Astrocyte (in vitro differentiated cells and primary cell): ENCODE data around the gene ERCC5. TPM values are rescaled to one million over a fixed set of nuclear protein-coding genes. Genes with fewer than 3 reads are reported as not detected.

ENCODE experiments used
- DNase-seq: peaks from one replicate; pipeline ENCODE4 v3.0.0-alpha.2; 2010; ENCODE audit warnings: low read depth
- FAIRE-seq: peaks from 2 replicates; lab custom pipeline; 2011; peaks lifted over from hg19 to GRCh38; lab: Jason Lieb, UNC
- H2AFZ ChIP-seq: 2 replicates; pipeline ENCODE4 v1.6.0; 2012; ENCODE audit warnings: low read depth, low read length, inconsistent platforms
- H3K27ac ChIP-seq: 2 replicates; pipeline ENCODE4 v1.5.1; 2011; ENCODE audit warnings: low read depth, low read length, inconsistent platforms
- H3K27me3 ChIP-seq: 2 replicates; pipeline ENCODE4 v1.6.0; 2011; ENCODE audit warnings: low read length, inconsistent platforms; ENCODE audit not compliant: insufficient read depth
- H3K36me3 ChIP-seq: 2 replicates; pipeline ENCODE4 v1.5.1; 2011; ENCODE audit warnings: low read length, inconsistent platforms; ENCODE audit not compliant: insufficient read depth
- H3K4me1 ChIP-seq: 2 replicates; pipeline ENCODE4 v1.5.1; 2011; ENCODE audit warnings: low read length, inconsistent platforms; ENCODE audit not compliant: insufficient read depth
- H3K4me2 ChIP-seq: 2 replicates; pipeline ENCODE4 v1.6.0; 2012; ENCODE audit warnings: low read length, inconsistent platforms
- H3K4me3 ChIP-seq: 2 replicates; pipeline ENCODE4 v1.5.1; 2011; ENCODE audit warnings: low read depth, mild to moderate bottlenecking, low read length, inconsistent platforms; ENCODE audit not compliant: insufficient read depth
- H3K79me2 ChIP-seq: 2 replicates; pipeline ENCODE4 v1.6.0; 2012; ENCODE audit warnings: mild to moderate bottlenecking, low read length, inconsistent platforms; ENCODE audit not compliant: insufficient read depth
- H3K9ac ChIP-seq: 2 replicates; pipeline ENCODE4 v1.6.0; 2012; ENCODE audit warnings: mild to moderate bottlenecking, low read length, inconsistent platforms
- H3K9me3 ChIP-seq: 2 replicates; pipeline ENCODE4 v1.5.1; 2012; ENCODE audit warnings: low read depth, mild to moderate bottlenecking, low read length, inconsistent platforms; ENCODE audit not compliant: insufficient read depth
- H4K20me1 ChIP-seq: 2 replicates; pipeline ENCODE4 v1.6.0; 2012; ENCODE audit warnings: low read length, inconsistent platforms; ENCODE audit not compliant: insufficient read depth
- H3K27ac Mint-ChIP-seq: one replicate; pipeline ENCODE4 v1.8.0; 2021; ENCODE audit warnings: mild to moderate bottlenecking, mixed read lengths; ENCODE audit not compliant: unreplicated experiment
- H3K27me3 Mint-ChIP-seq: one replicate; pipeline ENCODE4 v1.8.0; 2021; ENCODE audit warnings: low read depth, mixed read lengths; ENCODE audit not compliant: unreplicated experiment
- H3K36me3 Mint-ChIP-seq: one replicate; pipeline ENCODE4 v1.8.0; 2021; ENCODE audit warnings: low read depth, mixed read lengths; ENCODE audit not compliant: unreplicated experiment
- H3K4me1 Mint-ChIP-seq: one replicate; pipeline ENCODE4 v1.8.0; 2021; ENCODE audit warnings: low read depth, mixed read lengths; ENCODE audit not compliant: unreplicated experiment
- H3K4me3 Mint-ChIP-seq: one replicate; pipeline ENCODE4 v1.8.0; 2021; ENCODE audit warnings: mild to moderate bottlenecking, moderate library complexity, mixed read lengths; ENCODE audit not compliant: unreplicated experiment
- H3K9me3 Mint-ChIP-seq: one replicate; pipeline ENCODE4 v1.8.0; 2021; ENCODE audit warnings: mild to moderate bottlenecking, mixed read lengths; ENCODE audit not compliant: unreplicated experiment
- CTCF ChIP-seq: IDR thresholded peaks from 2 replicates; pipeline ENCODE4 v1.5.1; 2011; ENCODE audit warnings: low read depth, mild to moderate bottlenecking, inconsistent platforms, low read length, moderate library complexity; ENCODE audit not compliant: insufficient read depth
- EZH2 ChIP-seq: IDR thresholded peaks from 2 replicates; pipeline ENCODE4 v1.6.1; 2012; ENCODE audit warnings: mild to moderate bottlenecking, low read length, inconsistent platforms; ENCODE audit not compliant: insufficient read depth
- total RNA-seq: library from RNA; stranded (reverse); gene quantifications from 2 replicates; pipeline ENCODE4 v1.2.1, GENCODE V29; 2021

ERCC5 gene
- total RNA-seq, 1 donor from 2014 or later, result 42.9 TPM

- no peak for TF ChIP-seq EZH2
- no peak for TF ChIP-seq CTCF
- Mint-ChIP-seq H3K27me3 (no peaks in the 10 kb centered on the region), H3K27ac (no peak overlapping the region), H3K36me3 (peaks cover 12% of the 10 kb centered on the region), H3K4me3 (no peak overlapping the region), H3K4me1 (peaks cover 38% of the 10 kb centered on the region), H3K9me3 (no peaks in the 10 kb centered on the region)
- Histone ChIP-seq H3K27me3 (no peaks in the 10 kb centered on the region), H3K9ac (no peak overlapping the region), H3K9me3 (no peaks in the 10 kb centered on the region), H3K4me2 (no peak overlapping the region), H3K27ac (no peak overlapping the region), H2AFZ (no peak overlapping the region), H3K4me3 (no peak overlapping the region), H3K36me3 (peaks cover 3% of the 10 kb centered on the region), H3K79me2 (peaks cover 68% of the 10 kb centered on the region), H3K4me1 (peaks cover 9% of the 10 kb centered on the region), H4K20me1 (peaks cover 3% of the 10 kb centered on the region)
- DNase-seq (no peak), FAIRE-seq (no peak)
Observed at GRCh38 chr13:102814025-102814607, 31.7 kb upstream of the ERCC5 start.

- Mint-ChIP-seq H3K36me3 (peaks cover 12% of the 10 kb centered on the region), H3K27ac (no peak overlapping the region), H3K9me3 (no peaks in the 10 kb centered on the region), H3K27me3 (no peaks in the 10 kb centered on the region), H3K4me1 (peaks cover 38% of the 10 kb centered on the region), H3K4me3 (no peak overlapping the region)
- TF ChIP-seq EZH2 (no peak), CTCF (no peak)
- H4K20me1 ChIP-seq, result peaks cover 3% of the 10 kb centered on the region
- H3K9ac ChIP-seq, result no peak overlapping the region
- H3K4me3 ChIP-seq, result no peak overlapping the region
- DNase-seq (no peak), FAIRE-seq (no peak)
- H3K9me3 ChIP-seq, result no peaks in the 10 kb centered on the region
- no peaks in the 10 kb centered on the region for H3K27me3 ChIP-seq
- peaks cover 9% of the 10 kb centered on the region for H3K4me1 ChIP-seq
- no peak overlapping the region for H2AFZ ChIP-seq
- peaks cover 3% of the 10 kb centered on the region for H3K36me3 ChIP-seq
- H3K4me2 ChIP-seq, result no peak overlapping the region
- H3K79me2 ChIP-seq, result peaks cover 67% of the 10 kb centered on the region
- H3K27ac ChIP-seq, result no peak overlapping the region
Observed at GRCh38 chr13:102814793-102815192, 31.0 kb upstream of the ERCC5 start.

- no peaks in the 10 kb centered on the region for H3K27me3 Mint-ChIP-seq
Observed at GRCh38 chr13:102815788-102816187, 30.0 kb upstream of the ERCC5 start.

More at GRCh38 chr13:102815788-102816187, 30.0 kb upstream of the ERCC5 start:
- Histone ChIP-seq H4K20me1 (peaks cover 3% of the 10 kb centered on the region), H3K27ac (no peak overlapping the region), H3K4me2 (no peak overlapping the region), H3K4me3 (no peak overlapping the region), H3K9ac (no peak overlapping the region), H3K4me1 (peaks cover 9% of the 10 kb centered on the region), H3K9me3 (no peaks in the 10 kb centered on the region), H3K36me3 (no peaks in the 10 kb centered on the region), H2AFZ (no peak overlapping the region), H3K79me2 (peaks cover 59% of the 10 kb centered on the region), H3K27me3 (no peaks in the 10 kb centered on the region)
- no peak for TF ChIP-seq EZH2
- TF ChIP-seq CTCF, result no peak
- H3K36me3 Mint-ChIP-seq, result peaks cover 14% of the 10 kb centered on the region
- H3K4me1 Mint-ChIP-seq, result peaks cover 38% of the 10 kb centered on the region
- FAIRE-seq (no peak), DNase-seq (no peak)
- no peak overlapping the region for H3K4me3 Mint-ChIP-seq
- no peak overlapping the region for H3K27ac Mint-ChIP-seq
- H3K9me3 Mint-ChIP-seq, result no peaks in the 10 kb centered on the region
